ENCODE data around the gene PPP6C. TPM values are rescaled to one million over a fixed set of nuclear protein-coding genes. Genes with fewer than 3 reads are reported as not detected.
"Not testable (repeated sequence)": the region's sequence is repeated elsewhere in the genome, so short reads cannot be mapped to it uniquely, and the experiment has no call there.

PPP6C gene
- polyA plus RNA-seq, result 10 to 100 TPM; 34.3 to 48.2 (median 46.9) TPM

DNA sequence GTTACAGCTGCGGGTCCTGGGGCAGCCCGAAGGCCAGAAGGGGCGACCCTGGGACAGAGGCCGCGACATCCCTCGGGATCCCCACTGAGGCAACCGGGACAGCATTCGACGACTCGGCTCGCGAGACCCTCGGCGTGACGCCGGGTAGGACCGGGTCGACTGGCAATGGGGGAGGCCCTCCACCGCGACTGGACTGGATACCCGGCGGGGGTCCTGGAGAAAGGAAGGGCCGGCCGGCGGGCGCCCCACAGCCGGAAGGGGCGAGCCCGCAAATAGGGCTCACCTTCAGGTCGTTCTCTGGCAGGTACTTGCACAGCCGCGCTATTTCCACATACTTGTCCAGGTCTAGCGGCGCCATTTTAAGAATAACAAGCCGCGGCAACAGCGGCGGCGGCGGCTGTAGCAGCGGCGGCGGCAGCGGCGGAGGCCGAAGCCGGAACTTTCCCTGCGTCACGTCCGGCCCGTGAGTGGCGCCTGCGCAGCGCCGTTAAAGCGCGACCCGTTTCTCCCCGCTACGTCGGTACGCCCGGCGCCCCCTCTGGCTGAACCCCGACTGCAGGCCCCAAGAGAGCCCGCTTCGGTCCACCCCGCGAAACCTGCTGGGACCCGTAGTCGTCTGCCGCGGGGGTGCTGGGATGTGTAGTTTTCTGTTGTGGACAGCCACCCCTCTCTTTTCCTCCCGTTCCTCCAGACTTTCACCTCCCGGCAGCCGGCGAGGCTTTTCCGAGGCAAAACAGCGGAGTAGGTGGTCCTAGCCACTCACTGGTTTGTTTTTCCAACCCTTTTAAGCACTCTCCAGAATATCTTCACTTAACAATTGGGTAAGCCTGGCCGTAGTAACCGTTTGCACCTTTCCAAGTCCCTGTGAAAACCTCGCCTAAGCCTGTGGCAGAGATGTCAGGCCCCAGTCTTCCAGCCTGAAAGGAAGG lies at the start of gene PPP6C:
TSS of gene PPP6C (minus strand) at position 443 of the 929 bp plus-strand sequence. CDS start at position 358, 85 bp downstream.
- peaks cover 36 to 41% of the 10 kb centered on the region in 2 donors for H3K4me1 Mint-ChIP-seq
- H3K4me3 Mint-ChIP-seq, result peak within 1 kb of the TSS; percentile 92 to 97 (median 96)
- H3K27me3 Mint-ChIP-seq (ENCODE audit: low read depth in 3 of 3), result peaks cover 0 to 4% (median 2%) of the 10 kb centered on the region in 3 donors
- no peaks in the 10 kb centered on the region for H3K9me3 Mint-ChIP-seq
- peak within 1 kb of the TSS; percentile 80 to 96 (median 92) for H3K27ac Mint-ChIP-seq
- DNase-seq, result peak; percentile 96
- H3K36me3 Mint-ChIP-seq, result no peaks in the 10 kb centered on the region

GRCh38 chr9:125238915-125239446 lies 49.4 kb upstream of the PPP6C start:
- Mint-ChIP-seq H3K9me3 (no peaks in the 10 kb centered on the region), H3K27ac (peak overlapping the region; percentile 31 to 100 (median 67)), H3K4me1 (peaks cover 63 to 74% of the 10 kb centered on the region in 2 donors), H3K36me3 (peaks cover 25 to 55% (median 41%) of the 10 kb centered on the region in 3 donors), H3K27me3 (ENCODE audit: low read depth in 3 of 3) (peaks cover 21 to 42% (median 30%) of the 10 kb centered on the region in 3 donors), H3K4me3 (peak overlapping the region; percentile 76 to 100 (median 99))
- peak in 1 of 3 donors; percentile 26 for DNase-seq

- Mint-ChIP-seq H3K27me3 (ENCODE audit: low read depth in 3 of 3) (peaks cover 21 to 42% (median 30%) of the 10 kb centered on the region in 3 donors), H3K4me1 (peaks cover 63 to 74% of the 10 kb centered on the region in 2 donors), H3K9me3 (no peaks in the 10 kb centered on the region), H3K4me3 (peak overlapping the region; percentile 76 to 100 (median 99)), H3K36me3 (peaks cover 25 to 60% (median 45%) of the 10 kb centered on the region in 3 donors), H3K27ac (peak overlapping the region; percentile 31 to 83 (median 56))
- DNase-seq, result peak in 1 of 3 donors; percentile 16
These were observed 48.7 kb upstream of the PPP6C start for GRCh38 chr9:125238127-125238914.

- peaks cover 15 to 38% (median 34%) of the 10 kb centered on the region in 3 donors for H3K27me3 Mint-ChIP-seq (ENCODE audit: low read depth in 3 of 3)
- peak overlapping the region; percentile 44 to 61 (median 46) for H3K4me3 Mint-ChIP-seq
- H3K4me1 Mint-ChIP-seq, result peaks cover 55 to 66% of the 10 kb centered on the region in 2 donors
- peak overlapping the region; percentile 28 to 76 (median 48) for H3K27ac Mint-ChIP-seq
- peak in 1 of 3 donors; percentile 21 for DNase-seq
- peaks cover 25 to 60% (median 45%) of the 10 kb centered on the region in 3 donors for H3K36me3 Mint-ChIP-seq
- H3K9me3 Mint-ChIP-seq, result not testable (repeated sequence)
These were observed 47.0 kb upstream of the PPP6C start for GRCh38 chr9:125236520-125237159.

- Mint-ChIP-seq H3K9me3 (no peaks in the 10 kb centered on the region), H3K27ac (peak overlapping the region; percentile 45 to 83 (median 62)), H3K27me3 (ENCODE audit: low read depth in 3 of 3) (peaks cover 9 to 31% (median 28%) of the 10 kb centered on the region in 3 donors), H3K4me1 (peaks cover 53 to 60% of the 10 kb centered on the region in 2 donors), H3K36me3 (peaks cover 25 to 56% (median 42%) of the 10 kb centered on the region in 3 donors), H3K4me3 (peak overlapping the region; percentile 39 to 61 (median 46))
- DNase-seq, result peak in 1 of 3 donors; percentile 23
These were observed 46.4 kb upstream of the PPP6C start for GRCh38 chr9:125235804-125236519.

DNA sequence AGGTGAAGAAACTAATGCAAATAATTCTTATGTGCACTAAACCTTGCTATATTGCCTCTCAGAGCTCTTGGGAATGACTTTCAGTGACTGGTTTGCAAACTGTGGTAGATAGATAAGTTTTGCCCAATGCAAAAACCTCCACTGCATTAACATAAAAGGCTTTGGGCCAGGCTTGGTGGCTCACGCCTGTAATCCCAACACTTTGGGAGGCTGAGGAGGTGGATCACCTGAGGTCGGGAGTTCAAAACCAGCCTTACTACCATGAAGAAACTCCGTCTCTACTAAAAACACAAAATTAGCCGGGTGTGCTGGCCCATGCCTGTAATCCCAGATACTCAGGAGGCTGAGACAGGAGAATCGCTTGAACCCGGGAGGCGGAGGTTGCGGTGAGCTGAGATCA lies 44.5 kb upstream of the PPP6C start:
- Mint-ChIP-seq H3K27ac (peak overlapping the region in 1 of 6 donors; percentile 46), H3K36me3 (peaks cover 34 to 50% (median 43%) of the 10 kb centered on the region in 3 donors), H3K27me3 (ENCODE audit: low read depth in 3 of 3) (peaks cover 0 to 23% (median 19%) of the 10 kb centered on the region in 3 donors)

GRCh38 chr9:125233678-125234077 lies 44.1 kb upstream of the PPP6C start:
- Mint-ChIP-seq H3K9me3 (no peaks in the 10 kb centered on the region), H3K36me3 (peaks cover 29 to 46% (median 39%) of the 10 kb centered on the region in 3 donors), H3K27ac (peak overlapping the region in 4 of 6 donors; percentile 41 to 48 (median 46)), H3K27me3 (ENCODE audit: low read depth in 3 of 3) (peaks cover 0 to 20% (median 15%) of the 10 kb centered on the region in 3 donors), H3K4me3 (no peak overlapping the region), H3K4me1 (peaks cover 38% of the 10 kb centered on the region in 2 donors)
- DNase-seq, result no peak

More for the DNA sequence above, 44.5 kb upstream of the PPP6C start:
- DNase-seq, H3K9me3 Mint-ChIP-seq, H3K4me3 Mint-ChIP-seq: not testable (repeated sequence)
- peaks cover 42 to 43% of the 10 kb centered on the region in 2 donors for H3K4me1 Mint-ChIP-seq

DNA sequence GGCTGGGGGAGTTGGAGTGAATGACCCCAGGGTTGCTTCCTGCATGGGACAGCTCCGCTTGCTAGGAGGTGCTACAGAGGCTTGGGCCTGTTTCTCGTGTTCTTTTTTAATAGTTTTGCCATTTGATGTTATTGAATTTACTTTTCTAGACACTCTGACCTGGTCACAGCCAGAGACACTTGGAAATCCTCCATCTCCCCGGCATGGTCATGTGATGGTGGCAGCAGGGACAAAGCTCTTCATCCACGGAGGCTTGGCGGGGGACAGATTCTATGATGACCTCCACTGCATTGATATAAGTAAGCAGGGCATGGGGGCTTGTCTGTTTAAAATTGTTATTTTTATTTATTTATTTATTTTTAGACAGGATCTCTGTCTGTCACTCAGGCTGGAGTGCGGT lies 38.2 kb upstream of the PPP6C start:
- DNase-seq, result no peak
- Mint-ChIP-seq H3K4me3 (no peak overlapping the region), H3K9me3 (no peaks in the 10 kb centered on the region), H3K27ac (no peak overlapping the region), H3K27me3 (ENCODE audit: low read depth in 3 of 3) (peaks cover 0 to 4% (median 0%) of the 10 kb centered on the region in 3 donors), H3K4me1 (no peaks in the 10 kb centered on the region), H3K36me3 (peaks cover 3 to 9% (median 5%) of the 10 kb centered on the region in 3 donors)

GRCh38 chr9:125224858-125225257 lies 35.3 kb upstream of the PPP6C start:
- DNase-seq; H3K4me3 Mint-ChIP-seq; H3K4me1 Mint-ChIP-seq; H3K27me3 Mint-ChIP-seq (ENCODE audit: low read depth in 3 of 3); H3K27ac Mint-ChIP-seq; H3K9me3 Mint-ChIP-seq: not testable (repeated sequence)
- H3K36me3 Mint-ChIP-seq, result peaks cover 3 to 18% (median 10%) of the 10 kb centered on the region in 3 donors

DNA sequence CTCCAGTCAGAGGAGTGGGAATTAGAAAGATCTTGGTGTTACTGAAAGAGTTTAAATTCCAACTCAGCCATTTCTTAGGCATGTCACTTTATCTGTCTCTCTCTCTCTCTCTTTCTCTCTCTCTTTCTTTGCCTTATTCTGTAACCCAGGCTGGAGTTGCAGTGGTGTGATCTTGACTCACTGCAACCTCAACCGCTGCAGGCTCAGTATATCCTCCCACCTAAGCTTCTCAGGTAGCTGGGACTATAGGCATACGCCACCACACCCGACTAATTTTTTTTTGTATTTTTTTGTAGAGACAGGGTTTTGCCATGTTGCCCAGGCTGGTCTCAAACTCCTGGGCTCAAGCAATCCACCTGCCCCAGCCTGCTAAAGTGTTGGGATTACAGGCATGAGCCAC lies 29.0 kb upstream of the PPP6C start:
- Mint-ChIP-seq H3K4me3 (no peak overlapping the region), H3K27ac (no peak overlapping the region), H3K36me3 (peaks cover 4 to 22% (median 8%) of the 10 kb centered on the region in 3 donors), H3K4me1 (no peaks in the 10 kb centered on the region), H3K9me3 (no peaks in the 10 kb centered on the region), H3K27me3 (ENCODE audit: low read depth in 3 of 3) (peaks cover 0 to 2% (median 0%) of the 10 kb centered on the region in 3 donors)
- DNase-seq, result no peak

DNA sequence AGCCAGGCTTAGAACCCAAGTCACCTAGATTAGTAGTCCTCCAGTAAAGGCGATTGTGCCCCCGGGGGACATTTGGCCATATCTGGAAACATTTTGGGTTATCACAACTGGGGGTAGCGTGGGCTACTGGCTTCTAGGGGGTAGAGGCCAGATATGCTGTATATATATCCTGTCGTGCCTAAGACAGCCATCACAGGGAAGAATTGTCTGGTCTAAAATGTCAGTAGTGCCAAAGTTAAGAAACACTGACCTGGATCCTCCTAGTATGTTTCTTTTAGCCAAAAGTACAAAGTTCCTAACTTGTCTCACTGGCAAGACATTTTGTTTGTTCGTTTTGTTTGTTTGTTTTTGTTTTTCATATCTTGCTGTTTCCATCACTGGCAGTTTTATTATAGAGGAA lies 24.6 kb upstream of the PPP6C start:
- H3K4me3 Mint-ChIP-seq, result no peak overlapping the region
- DNase-seq, result no peak
- H3K27me3 Mint-ChIP-seq (ENCODE audit: low read depth in 3 of 3), result peaks cover 0 to 3% (median 0%) of the 10 kb centered on the region in 3 donors
- no peaks in the 10 kb centered on the region for H3K9me3 Mint-ChIP-seq
- no peaks in the 10 kb centered on the region for H3K4me1 Mint-ChIP-seq
- H3K27ac Mint-ChIP-seq, result no peak overlapping the region
- H3K36me3 Mint-ChIP-seq, result peaks cover 8 to 27% (median 13%) of the 10 kb centered on the region in 3 donors

GRCh38 chr9:125204477-125204876 lies 14.9 kb upstream of the PPP6C start:
- no peaks in the 10 kb centered on the region for H3K9me3 Mint-ChIP-seq
- H3K36me3 Mint-ChIP-seq, result peaks cover 9 to 37% (median 35%) of the 10 kb centered on the region in 3 donors
- peak overlapping the region in 1 of 5 donors; percentile 45 for H3K4me3 Mint-ChIP-seq
- H3K4me1 Mint-ChIP-seq, result peaks cover 10 to 11% of the 10 kb centered on the region in 2 donors
- DNase-seq, result no peak
- peaks cover 0 to 6% (median 2%) of the 10 kb centered on the region in 3 donors for H3K27me3 Mint-ChIP-seq (ENCODE audit: low read depth in 3 of 3)
- H3K27ac Mint-ChIP-seq, result no peak overlapping the region

All from immature natural killer cell (primary cell).